Measurements from ENCODE around the gene WASL.
"Not testable (repeated sequence)": the region's sequence is repeated elsewhere in the genome, so short reads cannot be mapped to it uniquely, and the experiment has no call there.

The WASL gene

GRCh38 chr7:123769371-123769770 is 20.6 kb upstream of the WASL start:
- DNase-seq (ENCODE audit: low spot score): no peak

DNA sequence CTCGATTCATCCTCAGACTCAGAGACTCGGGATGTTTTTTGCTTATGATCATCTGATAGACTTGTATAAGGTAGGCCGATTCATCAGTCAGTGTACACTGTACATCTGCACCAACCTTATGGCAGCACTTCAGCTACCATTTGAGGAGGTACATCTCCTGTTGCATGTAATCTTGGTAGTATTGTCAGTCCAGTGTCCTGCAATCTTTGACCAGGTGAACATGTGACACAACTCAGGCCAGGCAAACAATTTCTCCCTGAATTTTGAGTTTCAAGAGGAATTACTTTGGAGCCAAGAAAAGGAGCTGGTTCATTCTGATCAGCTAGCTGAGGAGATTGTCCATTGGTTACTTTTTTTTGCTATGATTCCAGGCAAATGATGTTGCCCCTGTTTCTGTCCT is 19.7 kb upstream of the WASL start:
- no peak for DNase-seq (ENCODE audit: low spot score)

- DNase-seq (ENCODE audit: low spot score): no peak
Measured at GRCh38 chr7:123763191-123763661, 14.4 kb upstream of the WASL start.

GRCh38 chr7:123761729-123762128 is 12.9 kb upstream of the WASL start:
- DNase-seq (ENCODE audit: low spot score): no peak

GRCh38 chr7:123757095-123757494 is 8.3 kb upstream of the WASL start:
- DNase-seq (ENCODE audit: low spot score): no peak

DNA sequence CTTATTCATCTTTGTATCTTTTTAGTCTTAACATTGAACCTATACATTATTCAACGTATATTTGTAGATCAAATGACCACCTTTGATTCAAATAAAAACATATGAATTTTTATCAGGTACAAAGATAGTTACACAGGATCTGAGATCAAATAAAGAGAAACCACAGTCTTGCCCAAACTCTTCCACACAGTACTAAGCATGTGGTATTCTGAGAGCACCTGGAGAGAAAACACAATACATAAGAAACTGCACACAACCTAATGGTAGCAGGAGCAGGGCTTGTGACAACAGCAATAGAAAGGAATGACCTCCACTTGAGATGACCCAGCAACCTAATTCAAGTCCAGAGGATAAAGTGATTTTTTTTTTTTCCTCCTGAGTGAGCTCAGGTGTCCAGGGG is 6.5 kb upstream of the WASL start:
- DNase-seq (ENCODE audit: low spot score): no peak

GRCh38 chr7:123754271-123754871 is 5.6 kb upstream of the WASL start:
- DNase-seq (ENCODE audit: low spot score): no peak

GRCh38 chr7:123752534-123752933 is 3.7 kb upstream of the WASL start:
- DNase-seq (ENCODE audit: low spot score): no peak

DNA sequence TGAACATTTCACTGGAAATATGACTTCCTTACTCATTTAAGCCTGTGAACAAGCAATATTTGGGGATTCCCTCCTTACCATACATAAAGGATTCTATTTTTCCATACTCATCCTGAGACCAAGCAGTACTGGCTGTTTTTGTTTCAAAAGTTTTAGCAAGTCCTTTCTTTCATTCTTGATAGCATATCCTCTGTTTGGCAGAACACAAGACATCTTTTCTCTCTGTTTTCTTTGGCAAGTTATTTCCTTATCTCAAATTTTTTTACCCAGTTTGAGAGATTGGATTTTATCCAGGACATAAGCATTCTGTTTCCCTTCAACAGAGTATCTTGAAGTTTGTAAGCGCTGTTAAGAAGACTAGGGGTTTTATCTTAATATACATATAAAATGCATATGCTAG is 3.0 kb upstream of the WASL start:
- DNase-seq (ENCODE audit: low spot score): no peak

DNA sequence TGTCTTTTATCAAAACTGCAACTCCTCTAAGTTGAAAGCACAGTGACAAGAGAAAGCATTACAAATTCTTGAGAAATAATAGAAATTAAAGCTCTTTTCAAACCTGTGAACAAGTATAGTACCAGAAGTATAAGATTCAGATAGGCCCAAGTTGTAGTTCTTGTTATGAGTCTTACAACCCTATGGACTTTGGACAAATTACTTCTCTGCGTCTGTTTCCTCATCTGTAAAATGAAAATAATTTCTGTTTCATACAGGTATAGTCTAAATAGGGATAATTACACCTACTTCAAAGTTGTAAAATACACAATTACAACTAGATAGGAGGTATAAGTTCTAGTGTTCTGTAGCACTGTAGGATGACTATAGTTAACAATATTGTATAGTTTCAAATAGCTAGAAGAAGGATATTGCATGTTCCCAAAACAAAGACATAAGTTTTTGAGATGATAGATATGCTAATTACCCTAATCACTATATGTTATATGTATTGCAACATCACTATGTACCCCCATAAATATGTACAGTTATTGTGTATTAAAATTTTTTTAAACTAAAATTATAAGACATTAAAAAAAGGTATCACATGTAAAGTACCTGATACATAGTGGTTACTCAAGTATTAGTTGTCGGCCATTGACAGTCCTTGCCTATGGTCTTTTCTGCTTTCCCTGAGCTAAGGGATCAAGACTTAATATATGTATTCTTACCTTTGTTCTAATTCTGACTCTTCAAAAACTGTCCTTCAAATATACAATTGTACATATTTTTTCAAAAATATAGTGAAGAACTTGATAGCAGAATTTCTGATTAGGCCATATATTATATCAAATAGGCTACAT is 1.8 kb upstream of the WASL start:
- DNase-seq (ENCODE audit: low spot score): no peak

DNA sequence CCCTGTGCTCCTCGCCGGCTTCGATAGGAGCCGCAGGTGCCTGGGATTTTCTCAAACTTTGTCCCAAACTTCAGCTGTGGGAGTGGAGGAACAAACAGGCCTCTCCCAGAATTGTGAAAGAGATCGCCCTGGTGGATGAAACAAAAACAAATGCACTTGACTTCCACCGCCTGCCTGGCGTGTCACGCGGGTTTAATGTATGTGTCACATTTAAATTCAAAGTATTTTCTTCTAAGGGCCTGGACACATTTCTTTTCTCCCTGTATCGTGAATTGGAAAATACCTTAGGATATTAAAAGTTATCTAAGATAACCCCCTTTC is 694 bp upstream of the WASL start:
- peak; percentile 33 for DNase-seq (ENCODE audit: low spot score)

- DNase-seq (ENCODE audit: low spot score): peak; percentile 11
Measured at GRCh38 chr7:123748171-123748733, 551 bp downstream of the WASL start.

DNA sequence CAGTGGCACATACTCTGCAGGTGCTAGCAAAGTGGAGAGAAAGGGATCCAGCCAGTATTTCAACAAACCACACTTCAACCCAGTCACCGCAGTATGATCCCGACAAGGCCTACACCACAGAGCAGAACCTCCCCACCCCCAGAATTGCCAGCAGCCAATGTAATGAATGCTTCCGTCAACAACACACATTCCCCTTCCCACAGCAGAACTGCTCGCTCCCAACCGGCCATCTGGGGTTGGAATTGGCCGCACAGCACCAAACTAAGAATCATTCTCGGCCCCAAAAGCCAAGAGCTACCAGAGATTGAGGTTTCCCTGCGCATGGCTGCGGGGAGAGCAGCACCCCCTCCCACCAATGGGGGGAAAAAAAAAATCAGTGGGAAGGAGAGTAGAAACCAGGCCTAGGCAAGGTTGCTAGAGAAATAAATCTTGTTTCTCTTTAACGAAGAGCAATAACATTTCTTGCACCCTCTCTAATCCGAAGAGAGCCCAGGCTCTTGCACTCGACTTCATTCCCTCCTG is 1.1 kb downstream of the WASL start:
- DNase-seq (ENCODE audit: low spot score): peak; percentile 12

DNA sequence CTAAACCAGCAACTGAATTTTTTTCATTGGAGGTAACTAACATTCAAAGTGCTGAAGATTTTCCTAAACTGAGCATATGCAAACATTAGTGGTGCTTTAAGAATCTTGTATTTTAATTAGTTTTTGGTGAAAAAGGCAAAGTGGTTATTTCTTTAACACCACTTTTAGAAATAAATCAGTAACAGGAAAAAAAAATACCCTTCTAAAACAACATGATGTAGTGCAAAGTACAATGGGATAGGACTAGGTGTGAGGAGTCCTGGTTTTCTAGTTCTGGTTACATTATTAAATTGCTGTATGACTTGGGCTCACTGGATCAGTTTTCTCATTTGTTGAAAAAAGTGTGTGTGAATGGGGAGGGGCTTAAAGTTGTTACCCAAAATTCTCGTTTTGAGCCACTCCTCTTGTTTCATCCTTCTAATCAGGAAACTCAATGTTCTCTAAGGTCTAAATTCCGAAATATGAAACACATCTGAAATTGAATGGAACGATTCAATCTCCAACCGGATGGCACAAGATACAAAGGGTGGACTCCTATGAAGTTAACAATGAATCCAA is 1.8 kb downstream of the WASL start:
- DNase-seq (ENCODE audit: low spot score): no peak

GRCh38 chr7:123746055-123746454 is 2.7 kb downstream of the WASL start:
- no peak for DNase-seq (ENCODE audit: low spot score)

DNA sequence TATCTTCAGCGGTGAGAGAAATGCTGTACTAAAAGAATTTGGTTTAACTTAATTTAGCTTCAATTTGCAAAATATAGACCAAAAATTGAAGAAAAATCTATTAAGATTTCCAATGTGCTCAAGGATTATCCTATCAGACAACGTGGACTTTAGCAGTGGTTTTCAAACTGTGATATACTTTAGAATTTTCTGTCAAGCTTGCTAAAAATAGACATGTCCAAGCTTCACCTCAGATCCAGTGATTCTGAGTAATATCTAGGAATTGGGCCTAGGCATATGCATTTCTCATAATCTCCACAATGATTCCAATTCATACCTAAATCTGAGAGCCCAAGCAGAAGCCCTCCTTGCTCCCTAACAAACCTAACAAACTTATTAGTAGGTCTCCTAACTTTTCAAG is 3.4 kb downstream of the WASL start:
- DNase-seq (ENCODE audit: low spot score): no peak

DNA sequence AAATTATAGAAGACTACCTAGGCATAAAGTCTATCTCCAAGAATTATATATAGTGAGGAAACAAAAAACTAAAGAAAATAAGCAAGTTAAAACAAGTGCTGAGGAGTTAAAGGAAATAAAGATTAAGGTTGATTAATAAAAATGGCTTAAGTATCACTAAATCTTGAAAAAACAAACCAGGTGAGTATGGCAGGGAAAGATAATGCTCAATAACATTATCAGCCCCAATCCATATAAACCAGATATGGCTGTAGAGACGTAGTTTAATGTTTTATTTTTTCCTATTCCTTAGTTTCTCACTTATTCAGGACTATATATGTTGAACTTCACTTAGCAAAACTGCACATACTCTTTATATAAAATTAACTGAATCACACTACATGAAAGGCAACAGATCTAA is 4.4 kb downstream of the WASL start:
- DNase-seq (ENCODE audit: low spot score): no peak

- no peak for DNase-seq (ENCODE audit: low spot score)
Measured at GRCh38 chr7:123741940-123742339, 6.9 kb downstream of the WASL start.

GRCh38 chr7:123738808-123739207 is 10.0 kb downstream of the WASL start:
- DNase-seq (ENCODE audit: low spot score): no peak

DNA sequence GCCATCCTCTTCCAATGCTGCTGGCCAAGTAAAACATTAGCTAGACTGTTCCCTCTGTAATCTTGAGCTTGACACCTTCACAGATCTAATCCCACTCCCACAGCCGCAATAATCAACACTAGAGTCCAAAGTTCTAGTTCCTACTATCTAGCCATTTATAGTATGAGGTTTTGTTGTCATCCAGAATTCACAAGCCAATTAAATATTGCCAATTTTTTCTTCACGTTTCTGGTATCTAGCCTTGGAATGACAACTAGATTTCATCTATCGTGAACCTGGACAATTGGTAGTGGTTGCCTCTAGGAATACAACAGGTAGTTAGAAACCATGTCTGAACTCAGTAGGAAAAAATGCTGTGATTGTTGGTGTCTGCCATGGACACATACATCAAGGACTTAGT is 10.4 kb downstream of the WASL start:
- DNase-seq (ENCODE audit: low spot score): no peak

- DNase-seq (ENCODE audit: low spot score): not testable (repeated sequence)
Measured at GRCh38 chr7:123737168-123737674, 11.6 kb downstream of the WASL start.

GRCh38 chr7:123735539-123735938 is 13.3 kb downstream of the WASL start:
- DNase-seq (ENCODE audit: low spot score): no peak

DNA sequence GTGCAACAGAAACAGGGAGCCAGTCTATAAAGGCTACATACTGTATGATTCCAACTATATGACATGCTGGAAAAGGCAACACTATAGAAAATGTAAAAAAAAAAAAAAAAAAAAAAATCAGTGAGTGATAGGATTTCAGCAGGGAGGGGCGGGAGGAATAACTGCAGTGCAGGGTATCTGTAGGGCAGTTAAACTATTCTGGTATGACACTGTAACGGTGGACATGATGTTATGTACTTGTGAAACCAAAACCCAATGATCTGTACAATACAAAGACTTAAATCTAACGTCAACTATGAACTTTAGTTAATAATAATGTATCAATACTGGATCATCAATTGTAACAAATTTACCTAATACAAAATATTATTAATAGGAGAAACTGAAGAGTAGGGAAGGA is 14.3 kb downstream of the WASL start:
- DNase-seq (ENCODE audit: low spot score): no peak
